Esophagus muscularis mucosa (tissue), 3 donors: Measurements from ENCODE around the gene ZDHHC15.

ENCODE experiments used
- EP300 ChIP-seq: sonication (generic); formaldehyde crosslinking; IDR thresholded peaks from one replicate; pipeline ENCODE4 v1.6.1; 2017; ENCODE audit warnings: antibody characterized with exemption
- TF ChIP-seq, protein P1 (sequence below), 3 experiments: fragments of 200-600 bp in 2 of 3; fragments of 450-650 bp in 1 of 3; sonication (generic) in 2 of 3; IDR thresholded peaks; one replicate each; pipeline ENCODE4 v1.5.1; 2017 to 2019; ENCODE audit warnings: antibody characterized with exemption in 3 of 3, mild to moderate bottlenecking in 2 of 3, moderate library complexity in 1 of 3

DNA sequence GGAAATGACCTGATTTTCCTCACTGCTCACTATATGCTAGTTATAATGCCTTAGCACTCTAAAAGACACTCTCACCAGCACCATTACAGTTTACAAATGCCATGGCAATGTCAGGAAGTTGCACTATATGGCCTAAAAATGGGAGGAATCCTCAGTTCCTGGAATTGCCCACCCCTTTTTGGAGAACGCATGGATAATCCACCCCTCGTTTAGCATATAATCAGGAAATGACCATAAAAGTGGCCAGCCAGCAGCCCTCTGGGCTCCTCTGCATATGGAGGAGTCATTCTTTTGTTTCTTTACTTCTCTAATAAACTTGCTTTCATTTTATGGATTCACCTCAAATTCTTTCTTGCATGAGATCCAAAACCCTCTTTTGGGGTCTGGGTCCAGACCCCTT, 156.0 kb downstream of the ZDHHC15 start:
- TF ChIP-seq, protein P1, sequence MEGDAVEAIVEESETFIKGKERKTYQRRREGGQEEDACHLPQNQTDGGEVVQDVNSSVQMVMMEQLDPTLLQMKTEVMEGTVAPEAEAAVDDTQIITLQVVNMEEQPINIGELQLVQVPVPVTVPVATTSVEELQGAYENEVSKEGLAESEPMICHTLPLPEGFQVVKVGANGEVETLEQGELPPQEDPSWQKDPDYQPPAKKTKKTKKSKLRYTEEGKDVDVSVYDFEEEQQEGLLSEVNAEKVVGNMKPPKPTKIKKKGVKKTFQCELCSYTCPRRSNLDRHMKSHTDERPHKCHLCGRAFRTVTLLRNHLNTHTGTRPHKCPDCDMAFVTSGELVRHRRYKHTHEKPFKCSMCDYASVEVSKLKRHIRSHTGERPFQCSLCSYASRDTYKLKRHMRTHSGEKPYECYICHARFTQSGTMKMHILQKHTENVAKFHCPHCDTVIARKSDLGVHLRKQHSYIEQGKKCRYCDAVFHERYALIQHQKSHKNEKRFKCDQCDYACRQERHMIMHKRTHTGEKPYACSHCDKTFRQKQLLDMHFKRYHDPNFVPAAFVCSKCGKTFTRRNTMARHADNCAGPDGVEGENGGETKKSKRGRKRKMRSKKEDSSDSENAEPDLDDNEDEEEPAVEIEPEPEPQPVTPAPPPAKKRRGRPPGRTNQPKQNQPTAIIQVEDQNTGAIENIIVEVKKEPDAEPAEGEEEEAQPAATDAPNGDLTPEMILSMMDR (IDR thresholded peaks at IDR 0.05): no peak
- TF ChIP-seq EP300: no peak
